Activated CD4-positive, alpha-beta memory T cell treated with anti-CD3 and anti-CD28 coated beads, Interleukin-2, amount 10 ng/mL, durations not matched to agents 7 days and 5 days (primary cell): ENCODE results near the gene CHRNA9. TPM values are rescaled to one million over a fixed set of nuclear protein-coding genes. Genes with fewer than 3 reads are reported as not detected.

Source experiments
- CTCF ChIA-PET: fragments of 350-600 bp; sonication (Branson Sonifier 250); formaldehyde crosslinking; loops from one replicate; lab custom pipeline; 2021; ENCODE audit warnings: antibody characterized with exemption, inconsistent platforms; lab: Charles Lee
- POLR2A ChIA-PET: fragments of 350-600 bp; sonication (Branson Sonifier 250); formaldehyde crosslinking; loops from one replicate; lab custom pipeline; 2021; ENCODE audit warnings: antibody characterized with exemption; lab: Charles Lee
- DNase-seq: peaks from one replicate; pipeline ENCODE4 v3.0.0-alpha.2; 2020
- H3K27ac Mint-ChIP-seq: one replicate; pipeline ENCODE4 v1.8.0; 2021; ENCODE audit warnings: mild to moderate bottlenecking, mixed read lengths
- H3K27me3 Mint-ChIP-seq: one replicate; pipeline ENCODE4 v1.8.0; 2021; ENCODE audit warnings: mixed read lengths
- H3K36me3 Mint-ChIP-seq: one replicate; pipeline ENCODE4 v1.8.0; 2021; ENCODE audit warnings: low read depth, mixed read lengths
- H3K4me1 Mint-ChIP-seq: one replicate; pipeline ENCODE4 v1.8.0; 2021; ENCODE audit warnings: mixed read lengths
- H3K4me3 Mint-ChIP-seq: one replicate; pipeline ENCODE4 v1.8.0; 2021; ENCODE audit warnings: mild to moderate bottlenecking, mixed read lengths
- H3K9me3 Mint-ChIP-seq: one replicate; pipeline ENCODE4 v1.8.0; 2021; ENCODE audit warnings: mixed read lengths
- total RNA-seq, 2 experiments: library from RNA; stranded (reverse); gene quantifications; one replicate each; pipeline ENCODE4 v1.2.3, GENCODE V29; 2021

Gene CHRNA9
- total RNA-seq, 2 experiments from 2014 or later, result not detected

DNA sequence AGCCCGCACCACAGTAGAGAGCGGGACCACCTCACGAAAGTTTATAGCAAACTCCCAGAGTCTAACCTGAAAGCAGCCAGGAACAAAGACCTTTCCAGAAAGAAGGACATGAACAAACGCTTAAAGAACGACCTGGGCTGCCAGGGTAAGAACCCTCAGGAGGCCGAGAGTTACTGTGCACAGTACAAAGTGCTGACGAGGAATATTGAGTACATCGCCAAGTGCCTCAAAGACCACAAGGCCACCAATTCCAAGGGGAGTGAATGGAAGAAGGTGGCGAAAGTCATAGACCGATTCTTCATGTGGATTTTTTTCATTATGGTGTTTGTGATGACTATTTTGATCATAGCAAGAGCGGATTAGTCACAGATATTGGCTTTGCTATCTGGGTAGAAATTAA lies 19.0 kb downstream of the CHRNA9 start:
- no peak for DNase-seq
- H3K4me1 Mint-ChIP-seq, result no peaks in the 10 kb centered on the region
- no peaks in the 10 kb centered on the region for H3K9me3 Mint-ChIP-seq
- CTCF ChIA-PET, result no interaction called here
- H3K36me3 Mint-ChIP-seq, result no peaks in the 10 kb centered on the region
- no peaks in the 10 kb centered on the region for H3K27me3 Mint-ChIP-seq
- no peak overlapping the region for H3K27ac Mint-ChIP-seq
- H3K4me3 Mint-ChIP-seq, result no peak overlapping the region
- POLR2A ChIA-PET, result no interaction called here

DNA sequence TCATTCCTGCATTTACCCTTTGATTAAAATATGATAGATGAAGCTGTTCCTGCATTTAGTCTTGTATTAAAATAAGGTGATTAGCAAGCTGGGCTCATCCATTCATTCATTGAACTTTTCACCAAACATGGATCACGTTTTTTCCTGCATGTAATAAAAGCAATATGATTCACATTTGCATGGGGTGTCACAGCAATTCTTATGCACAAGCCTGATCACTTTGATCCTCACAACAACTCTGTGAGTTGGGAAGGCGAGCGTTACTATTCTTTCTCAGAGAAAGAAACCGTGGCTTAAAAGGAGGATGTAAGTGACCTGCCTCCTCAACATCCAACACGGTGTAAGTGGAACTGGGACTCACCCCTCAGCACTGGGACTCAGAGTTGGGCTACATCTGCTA lies 20.0 kb downstream of the CHRNA9 start:
- H3K27me3 Mint-ChIP-seq, result peaks cover under 1% of the 10 kb centered on the region
- POLR2A ChIA-PET, result no interaction called here
- H3K36me3 Mint-ChIP-seq, result no peaks in the 10 kb centered on the region
- H3K9me3 Mint-ChIP-seq, result no peaks in the 10 kb centered on the region
- no peak for DNase-seq
- no peaks in the 10 kb centered on the region for H3K4me1 Mint-ChIP-seq
- CTCF ChIA-PET, result no interaction called here
- H3K27ac Mint-ChIP-seq, result no peak overlapping the region
- no peak overlapping the region for H3K4me3 Mint-ChIP-seq

DNA sequence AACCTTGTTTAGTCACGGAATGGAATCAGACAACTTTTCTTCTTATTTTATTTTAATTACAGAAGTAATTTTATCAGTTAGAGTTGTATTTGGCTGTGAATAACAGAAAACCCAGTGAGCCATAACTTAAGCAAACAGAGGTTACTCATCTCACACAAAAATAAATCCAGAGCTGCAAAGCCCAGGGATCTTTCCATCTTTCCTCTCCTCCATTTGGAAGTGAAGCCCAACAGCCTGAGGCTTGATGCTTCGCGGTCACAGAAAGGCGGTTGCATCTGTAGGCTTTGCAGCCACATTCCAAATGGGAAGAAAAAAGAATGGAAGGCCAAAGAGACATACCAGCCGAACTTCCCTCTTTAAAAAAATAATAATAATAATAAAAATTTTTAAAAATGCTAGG lies 22.6 kb downstream of the CHRNA9 start:
- Mint-ChIP-seq H3K27ac (no peak overlapping the region), H3K36me3 (no peaks in the 10 kb centered on the region), H3K4me3 (no peak overlapping the region), H3K4me1 (no peaks in the 10 kb centered on the region), H3K9me3 (peaks cover 2% of the 10 kb centered on the region), H3K27me3 (peaks cover 8% of the 10 kb centered on the region)
- DNase-seq, result no peak
- POLR2A ChIA-PET, result no interaction called here
- CTCF ChIA-PET, result no interaction called here

- Mint-ChIP-seq H3K36me3 (no peaks in the 10 kb centered on the region), H3K27ac (no peak overlapping the region), H3K9me3 (peaks cover 2% of the 10 kb centered on the region), H3K27me3 (peaks cover 8% of the 10 kb centered on the region), H3K4me1 (no peaks in the 10 kb centered on the region), H3K4me3 (no peak overlapping the region)
- POLR2A ChIA-PET, result no interaction called here
- no peak for DNase-seq
- CTCF ChIA-PET, result interaction anchor here (0.6 to 2.7 kb wide), 2 partner anchors 36 to 1596 kb away, joined by 3 to 8 read pairs; no protein-coding TSS in a partner anchor
Measured at GRCh38 chr4:40361338-40361737, 26.2 kb downstream of the CHRNA9 start.

- no peak for DNase-seq
- H3K36me3 Mint-ChIP-seq, result no peaks in the 10 kb centered on the region
- H3K4me3 Mint-ChIP-seq, result no peak overlapping the region
- ChIA-PET POLR2A (interaction anchor here (0.7 kb wide), 1 partner anchor 13 kb away, joined by 3 read pairs; no protein-coding TSS in a partner anchor), CTCF (no interaction called here)
- peaks cover 8% of the 10 kb centered on the region for H3K27me3 Mint-ChIP-seq
- no peak overlapping the region for H3K27ac Mint-ChIP-seq
- peaks cover 2% of the 10 kb centered on the region for H3K9me3 Mint-ChIP-seq
- no peaks in the 10 kb centered on the region for H3K4me1 Mint-ChIP-seq
Measured at GRCh38 chr4:40363382-40363920, 28.3 kb downstream of the CHRNA9 start.

DNA sequence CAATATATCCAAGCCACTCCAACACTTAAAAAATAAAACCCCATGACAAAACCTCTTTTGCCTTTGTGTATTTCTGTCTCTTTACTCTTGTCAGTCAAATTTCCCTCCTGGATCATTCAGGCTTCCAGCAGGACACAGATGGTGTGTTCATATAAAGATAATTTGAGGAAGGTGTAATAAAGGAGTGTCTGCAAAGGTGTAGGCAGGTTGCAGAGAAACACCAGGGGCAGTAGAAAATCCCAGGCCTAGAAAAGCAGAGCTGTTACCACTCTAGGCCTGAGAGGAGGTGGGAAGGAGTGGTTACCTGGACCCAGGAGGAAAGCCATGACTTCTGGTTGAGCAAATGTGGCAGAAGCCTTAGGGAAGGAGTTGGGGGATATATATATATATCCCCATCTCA lies 28.8 kb downstream of the CHRNA9 start:
- H3K9me3 Mint-ChIP-seq, result peaks cover 2% of the 10 kb centered on the region
- H3K4me3 Mint-ChIP-seq, result no peak overlapping the region
- no peak overlapping the region for H3K27ac Mint-ChIP-seq
- DNase-seq, result no peak
- ChIA-PET POLR2A (interaction anchor here (0.7 kb wide), 1 partner anchor 13 kb away, joined by 3 read pairs; no protein-coding TSS in a partner anchor), CTCF (no interaction called here)
- no peaks in the 10 kb centered on the region for H3K36me3 Mint-ChIP-seq
- peaks cover 8% of the 10 kb centered on the region for H3K27me3 Mint-ChIP-seq
- H3K4me1 Mint-ChIP-seq, result peaks cover under 1% of the 10 kb centered on the region

- H3K36me3 Mint-ChIP-seq, result no peaks in the 10 kb centered on the region
- POLR2A ChIA-PET, result no interaction called here
- no peak overlapping the region for H3K27ac Mint-ChIP-seq
- DNase-seq, result no peak
- H3K27me3 Mint-ChIP-seq, result peaks cover 3% of the 10 kb centered on the region
- H3K4me1 Mint-ChIP-seq, result peaks cover 3% of the 10 kb centered on the region
- H3K9me3 Mint-ChIP-seq, result peaks cover 2% of the 10 kb centered on the region
- CTCF ChIA-PET, result no interaction called here
- H3K4me3 Mint-ChIP-seq, result no peak overlapping the region
Measured at GRCh38 chr4:40365766-40366165, 30.6 kb downstream of the CHRNA9 start.

- CTCF ChIA-PET, result no interaction called here
- H3K4me3 Mint-ChIP-seq, result no peak overlapping the region
Measured at GRCh38 chr4:40367451-40367850, 32.3 kb downstream of the CHRNA9 start.

GRCh38 chr4:40369437-40370274 lies 34.5 kb downstream of the CHRNA9 start:
- no peaks in the 10 kb centered on the region for H3K9me3 Mint-ChIP-seq
- POLR2A ChIA-PET, result no interaction called here
- CTCF ChIA-PET, result no interaction called here
- peaks cover 3% of the 10 kb centered on the region for H3K4me1 Mint-ChIP-seq
- H3K4me3 Mint-ChIP-seq, result no peak overlapping the region
- no peak for DNase-seq
- H3K27ac Mint-ChIP-seq, result no peak overlapping the region
- no peaks in the 10 kb centered on the region for H3K36me3 Mint-ChIP-seq
- peaks cover 4% of the 10 kb centered on the region for H3K27me3 Mint-ChIP-seq

More at GRCh38 chr4:40367451-40367850, 32.3 kb downstream of the CHRNA9 start:
- Mint-ChIP-seq H3K4me1 (peaks cover 3% of the 10 kb centered on the region), H3K27ac (no peak overlapping the region), H3K36me3 (no peaks in the 10 kb centered on the region), H3K27me3 (peaks cover 2% of the 10 kb centered on the region), H3K9me3 (no peaks in the 10 kb centered on the region)
- no peak for DNase-seq
- POLR2A ChIA-PET, result no interaction called here

DNA sequence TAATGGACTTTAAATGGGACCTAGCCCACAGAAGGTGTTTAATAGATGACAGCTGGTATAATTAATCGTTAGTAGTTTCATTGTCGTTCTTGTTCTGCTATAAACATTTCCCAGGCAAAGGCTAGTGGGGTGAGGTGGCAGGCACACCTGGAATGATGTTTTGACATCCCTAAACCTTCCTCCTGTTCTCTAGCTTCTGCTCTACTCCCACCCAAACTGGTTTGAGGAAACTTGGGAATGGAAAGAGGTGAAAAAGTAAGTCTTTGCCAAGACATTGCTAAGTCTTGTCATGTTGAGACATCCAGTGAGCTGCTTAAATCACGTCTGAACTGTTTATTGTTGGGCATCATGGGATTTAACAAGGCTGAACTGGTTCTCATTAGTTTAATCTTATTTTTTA lies 37.5 kb downstream of the CHRNA9 start:
- ChIA-PET CTCF (no interaction called here), POLR2A (no interaction called here)
- Mint-ChIP-seq H3K36me3 (no peaks in the 10 kb centered on the region), H3K27me3 (peaks cover 4% of the 10 kb centered on the region), H3K4me1 (peaks cover 3% of the 10 kb centered on the region), H3K9me3 (no peaks in the 10 kb centered on the region), H3K27ac (no peak overlapping the region), H3K4me3 (no peak overlapping the region)
- no peak for DNase-seq

GRCh38 chr4:40373636-40374035 lies 38.5 kb downstream of the CHRNA9 start:
- no peaks in the 10 kb centered on the region for H3K9me3 Mint-ChIP-seq
- peaks cover 3% of the 10 kb centered on the region for H3K4me1 Mint-ChIP-seq
- POLR2A ChIA-PET, result no interaction called here
- no peak overlapping the region for H3K27ac Mint-ChIP-seq
- H3K27me3 Mint-ChIP-seq, result peaks cover 4% of the 10 kb centered on the region
- no peak overlapping the region for H3K4me3 Mint-ChIP-seq
- no peaks in the 10 kb centered on the region for H3K36me3 Mint-ChIP-seq
- DNase-seq, result no peak
- CTCF ChIA-PET, result interaction anchor here (0.6 kb wide), 1 partner anchor 227 kb away, joined by 3 read pairs; no protein-coding TSS in a partner anchor

DNA sequence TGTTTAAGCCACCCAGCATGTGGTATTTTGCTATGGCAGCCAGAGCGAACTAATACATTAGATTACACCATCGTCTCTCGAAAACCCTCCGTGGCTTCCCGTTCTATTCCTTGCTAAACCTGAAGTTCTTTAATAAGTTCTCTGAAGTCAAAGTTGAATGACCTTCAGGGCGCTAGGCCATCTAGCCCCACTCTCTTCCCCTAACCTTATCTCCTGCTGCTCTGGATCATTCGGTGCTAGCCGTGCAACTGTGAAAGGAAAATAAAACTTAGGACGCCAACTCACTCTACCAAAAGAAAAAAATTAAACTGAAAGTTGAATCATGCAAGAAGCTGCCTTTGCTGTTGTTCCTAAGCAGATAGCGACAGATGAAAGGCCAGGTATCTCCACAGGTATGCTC lies 40.0 kb downstream of the CHRNA9 start:
- POLR2A ChIA-PET, result no interaction called here
- CTCF ChIA-PET, result no interaction called here
- Mint-ChIP-seq H3K9me3 (no peaks in the 10 kb centered on the region), H3K4me1 (no peaks in the 10 kb centered on the region), H3K4me3 (no peak overlapping the region), H3K36me3 (no peaks in the 10 kb centered on the region), H3K27ac (no peak overlapping the region), H3K27me3 (peaks cover 4% of the 10 kb centered on the region)
- no peak for DNase-seq

DNA sequence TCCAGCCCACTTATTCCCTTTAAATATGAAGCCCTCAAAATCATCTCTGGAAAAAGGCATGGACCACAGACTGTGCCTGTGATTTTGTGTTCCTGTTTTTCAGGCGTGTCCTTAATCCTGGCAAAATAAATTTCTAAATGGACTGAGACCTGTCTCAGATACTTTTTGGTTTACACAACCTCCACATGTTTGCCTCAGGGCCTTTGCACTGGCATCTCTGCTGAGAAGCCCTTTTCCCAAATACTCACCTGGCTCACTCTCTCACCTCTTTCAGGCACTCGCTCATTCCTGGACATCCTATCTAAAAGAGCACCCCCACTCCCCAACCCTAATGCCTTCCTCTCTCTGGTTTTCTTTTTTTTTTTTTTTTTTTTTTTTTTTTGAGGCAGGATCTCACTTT lies 40.5 kb downstream of the CHRNA9 start:
- H3K4me3 Mint-ChIP-seq, result no peak overlapping the region
- no peak overlapping the region for H3K27ac Mint-ChIP-seq
- DNase-seq, result no peak
- ChIA-PET CTCF (no interaction called here), POLR2A (no interaction called here)
- H3K4me1 Mint-ChIP-seq, result no peaks in the 10 kb centered on the region
- H3K27me3 Mint-ChIP-seq, result peaks cover 4% of the 10 kb centered on the region
- no peaks in the 10 kb centered on the region for H3K36me3 Mint-ChIP-seq
- H3K9me3 Mint-ChIP-seq, result no peaks in the 10 kb centered on the region
